ENCODE data around the gene MLST8. TPM values are rescaled to one million over a fixed set of nuclear protein-coding genes. Genes with fewer than 3 reads are reported as not detected.

The MLST8 gene
- total and polyA plus RNA-seq, 2 donors (not counting 1 experiment from before 2014, with no cell fraction given) = 36.1 to 112 TPM

DNA sequence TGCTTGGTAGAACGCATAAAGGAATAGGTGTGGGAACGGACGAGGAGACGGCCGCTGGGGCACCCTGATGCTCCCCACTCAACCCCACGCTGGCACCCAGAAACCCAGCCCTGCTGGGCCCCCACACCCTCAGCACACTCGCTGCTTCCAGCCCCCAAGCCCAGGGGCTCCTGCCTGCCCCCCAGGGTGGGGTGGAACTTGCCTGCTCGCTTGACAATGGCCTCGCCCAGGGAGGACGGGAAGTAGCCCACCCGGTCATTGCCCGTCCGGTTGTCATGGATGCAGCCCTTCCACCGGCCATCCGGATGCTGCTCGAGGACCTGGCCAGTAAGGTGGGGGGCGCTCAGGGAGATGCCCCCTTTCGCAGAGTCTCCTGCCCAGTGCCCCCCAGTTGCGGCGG is 18.7 kb upstream of the MLST8 start:
- intact Hi-C loops (cut with micrococcal nuclease) = no loop called here
- H3K4me3 Mint-ChIP-seq = no peak overlapping the region
- WGBS (ENCODE audit: insufficient coverage) = 94% methylated on average over 20 of the region's 20 CpGs
- CTCF ChIA-PET = no interaction called here
- Histone ChIP-seq H3K4me3 (ENCODE audit: control extremely low read depth in 1 of 5, extremely low read depth in 1 of 5, insufficient read depth in 1 of 5, low read depth in 2 of 5, low read length in 4 of 5) (no peak overlapping the region), H3K4me2 (replicated peaks; ENCODE audit: low read depth, low read length, poor library complexity, severe bottlenecking) (no peak overlapping the region), H3K27me3 (replicated peaks in 1 of 4; ENCODE audit: control extremely low read depth in 1 of 4, control insufficient read depth in 3 of 4, insufficient read depth in 4 of 4, low read length in 3 of 4) (no peaks in the 10 kb centered on the region), H3K36me3 (replicated peaks in 1 of 2; ENCODE audit: control extremely low read depth in 1 of 2, control insufficient read depth in 1 of 2, extremely low read depth in 1 of 2, insufficient read depth in 2 of 2, low read length in 1 of 2) (no peaks in the 10 kb centered on the region), H2AFZ (ENCODE audit: insufficient read depth, low read depth, low read length, poor library complexity, severe bottlenecking) (no peak overlapping the region), H3K4me1 (ENCODE audit: control insufficient read depth in 2 of 2, insufficient read depth in 2 of 2, low read length in 2 of 2) (no peaks in the 10 kb centered on the region), H3K27ac (ENCODE audit: low read length in 2 of 2) (no peak overlapping the region), H3K9ac (ENCODE audit: low read length) (no peak overlapping the region), H3K79me2 (ENCODE audit: control insufficient read depth, insufficient read depth, low read length) (no peaks in the 10 kb centered on the region), H3K9me3 (ENCODE audit: control extremely low read depth in 1 of 3, control insufficient read depth in 2 of 3, insufficient read depth in 1 of 3, low read length in 2 of 3) (no peaks in the 10 kb centered on the region), H4K20me1 (ENCODE audit: control insufficient read depth, insufficient read depth, low read length, poor library complexity, severe bottlenecking) (no peaks in the 10 kb centered on the region)
- no peak for DNase-seq
- ATAC-seq (ENCODE audit: low read depth) = no peak
- POLR2A ChIA-PET = no interaction called here
- H3K4me1 Mint-ChIP-seq = peaks cover 7% of the 10 kb centered on the region
- no peaks in the 10 kb centered on the region for H3K27me3 Mint-ChIP-seq
- no peak overlapping the region for H3K27ac Mint-ChIP-seq
- TF ChIP-seq, protein P1, sequence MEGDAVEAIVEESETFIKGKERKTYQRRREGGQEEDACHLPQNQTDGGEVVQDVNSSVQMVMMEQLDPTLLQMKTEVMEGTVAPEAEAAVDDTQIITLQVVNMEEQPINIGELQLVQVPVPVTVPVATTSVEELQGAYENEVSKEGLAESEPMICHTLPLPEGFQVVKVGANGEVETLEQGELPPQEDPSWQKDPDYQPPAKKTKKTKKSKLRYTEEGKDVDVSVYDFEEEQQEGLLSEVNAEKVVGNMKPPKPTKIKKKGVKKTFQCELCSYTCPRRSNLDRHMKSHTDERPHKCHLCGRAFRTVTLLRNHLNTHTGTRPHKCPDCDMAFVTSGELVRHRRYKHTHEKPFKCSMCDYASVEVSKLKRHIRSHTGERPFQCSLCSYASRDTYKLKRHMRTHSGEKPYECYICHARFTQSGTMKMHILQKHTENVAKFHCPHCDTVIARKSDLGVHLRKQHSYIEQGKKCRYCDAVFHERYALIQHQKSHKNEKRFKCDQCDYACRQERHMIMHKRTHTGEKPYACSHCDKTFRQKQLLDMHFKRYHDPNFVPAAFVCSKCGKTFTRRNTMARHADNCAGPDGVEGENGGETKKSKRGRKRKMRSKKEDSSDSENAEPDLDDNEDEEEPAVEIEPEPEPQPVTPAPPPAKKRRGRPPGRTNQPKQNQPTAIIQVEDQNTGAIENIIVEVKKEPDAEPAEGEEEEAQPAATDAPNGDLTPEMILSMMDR (IDR thresholded peaks at IDR 0.05) = no peak
- no peak for TF ChIP-seq EZH2 (IDR thresholded peaks at IDR 0.05; ENCODE audit: borderline replicate concordance, insufficient read depth, low read depth, low read length, poor library complexity, severe bottlenecking)
- no peaks in the 10 kb centered on the region for H3K9me3 Mint-ChIP-seq (ENCODE audit: insufficient read depth)

DNA sequence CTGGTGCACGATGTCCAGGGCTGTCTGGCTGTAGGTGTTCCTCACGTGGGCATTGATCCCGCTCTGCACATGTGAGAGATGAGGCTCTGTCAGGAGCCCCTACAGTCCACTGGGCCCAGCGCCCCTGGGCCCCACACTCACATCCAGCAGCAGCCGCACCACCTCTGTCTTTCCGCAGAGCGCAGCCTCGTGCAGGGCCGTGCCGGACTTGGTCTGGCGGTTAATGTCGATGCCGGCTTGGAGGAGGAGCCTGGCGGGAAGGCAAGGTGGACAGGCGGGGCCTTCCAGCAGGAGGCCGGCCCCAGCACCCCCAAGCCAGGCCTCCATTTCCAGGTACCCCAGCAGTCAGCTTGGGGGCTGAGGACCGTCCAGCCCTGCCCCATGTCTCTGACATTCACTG is 18.0 kb upstream of the MLST8 start:
- Mint-ChIP-seq H3K27me3 (no peaks in the 10 kb centered on the region), H3K4me3 (no peak overlapping the region), H3K27ac (no peak overlapping the region), H3K9me3 (ENCODE audit: insufficient read depth) (no peaks in the 10 kb centered on the region), H3K4me1 (peaks cover 7% of the 10 kb centered on the region)
- POLR2A ChIA-PET = no interaction called here
- H3K4me1 ChIP-seq (ENCODE audit: control insufficient read depth in 2 of 2, insufficient read depth in 2 of 2, low read length in 2 of 2) = no peaks in the 10 kb centered on the region
- H3K79me2 ChIP-seq (ENCODE audit: control insufficient read depth, insufficient read depth, low read length) = no peaks in the 10 kb centered on the region
- CTCF ChIA-PET = no interaction called here
- no peak overlapping the region for H3K27ac ChIP-seq (ENCODE audit: low read length in 2 of 2)
- H3K27me3 ChIP-seq (replicated peaks in 1 of 4; ENCODE audit: control extremely low read depth in 1 of 4, control insufficient read depth in 3 of 4, insufficient read depth in 4 of 4, low read length in 3 of 4) = no peaks in the 10 kb centered on the region
- DNase-seq = no peak
- H4K20me1 ChIP-seq (ENCODE audit: control insufficient read depth, insufficient read depth, low read length, poor library complexity, severe bottlenecking) = no peaks in the 10 kb centered on the region
- H3K36me3 ChIP-seq (replicated peaks in 1 of 2; ENCODE audit: control extremely low read depth in 1 of 2, control insufficient read depth in 1 of 2, extremely low read depth in 1 of 2, insufficient read depth in 2 of 2, low read length in 1 of 2) = no peaks in the 10 kb centered on the region
- no peak overlapping the region for H3K9ac ChIP-seq (ENCODE audit: low read length)
- TF ChIP-seq, protein P1 (IDR thresholded peaks at IDR 0.05) = no peak
- TF ChIP-seq EZH2 (IDR thresholded peaks at IDR 0.05; ENCODE audit: borderline replicate concordance, insufficient read depth, low read depth, low read length, poor library complexity, severe bottlenecking) = no peak
- H3K9me3 ChIP-seq (ENCODE audit: control extremely low read depth in 1 of 3, control insufficient read depth in 2 of 3, insufficient read depth in 1 of 3, low read length in 2 of 3) = no peaks in the 10 kb centered on the region
- H3K4me3 ChIP-seq (ENCODE audit: control extremely low read depth in 1 of 5, extremely low read depth in 1 of 5, insufficient read depth in 1 of 5, low read depth in 2 of 5, low read length in 4 of 5) = no peak overlapping the region
- intact Hi-C loops (cut with micrococcal nuclease) = no loop called here
- no peak for ATAC-seq (ENCODE audit: low read depth)
- no peak overlapping the region for H3K4me2 ChIP-seq (replicated peaks; ENCODE audit: low read depth, low read length, poor library complexity, severe bottlenecking)
- 89% methylated on average over 17 of the region's 17 CpGs for WGBS (ENCODE audit: insufficient coverage)
- no peak overlapping the region for H2AFZ ChIP-seq (ENCODE audit: insufficient read depth, low read depth, low read length, poor library complexity, severe bottlenecking)

Measured in B cell (primary cell).